ENCODE results near the gene TMEM178A. TPM values are rescaled to one million over a fixed set of nuclear protein-coding genes. Genes with fewer than 3 reads are reported as not detected.

The TMEM178A gene
- total and polyA plus RNA-seq, 4 donors = 13.6 to 55.8 (median 36.2) TPM

GRCh38 chr2:39667886-39668276 lies 2.2 kb downstream of the TMEM178A start:
- Histone ChIP-seq H3K27ac (ENCODE audit: low read depth, low read length) (no peak overlapping the region), H3K27me3 (ENCODE audit: control insufficient read depth, insufficient read depth, low read length) (peaks cover 2% of the 10 kb centered on the region), H3K4me3 (ENCODE audit: low read depth, low read length) (no peak overlapping the region), H3K36me3 (ENCODE audit: control insufficient read depth, insufficient read depth, low read length) (no peaks in the 10 kb centered on the region), H3K9me3 (ENCODE audit: control insufficient read depth, insufficient read depth, low read length) (no peaks in the 10 kb centered on the region), H3K4me1 (ENCODE audit: control insufficient read depth, insufficient read depth, low read length) (peaks cover 7% of the 10 kb centered on the region)
- peak in 1 of 6 donors; percentile 49 for DNase-seq (ENCODE audit: low read depth in 4 of 6, low spot score in 6 of 6)

- H3K4me3 ChIP-seq (ENCODE audit: low read depth, low read length) = no peak overlapping the region
- H3K27me3 ChIP-seq (ENCODE audit: control insufficient read depth, insufficient read depth, low read length) = peaks cover 2% of the 10 kb centered on the region
- H3K9me3 ChIP-seq (ENCODE audit: control insufficient read depth, insufficient read depth, low read length) = no peaks in the 10 kb centered on the region
- peak in 1 of 6 donors; percentile 65 for DNase-seq (ENCODE audit: low read depth in 4 of 6, low spot score in 6 of 6)
- no CpG with 5 or more reads among the region's 1 CpG for WGBS (ENCODE audit: insufficient coverage)
- H3K4me1 ChIP-seq (ENCODE audit: control insufficient read depth, insufficient read depth, low read length) = peaks cover 7% of the 10 kb centered on the region
- H3K27ac ChIP-seq (ENCODE audit: low read depth, low read length) = no peak overlapping the region
- no peaks in the 10 kb centered on the region for H3K36me3 ChIP-seq (ENCODE audit: control insufficient read depth, insufficient read depth, low read length)
These were observed 2.9 kb downstream of the TMEM178A start for GRCh38 chr2:39668576-39669080.

DNA sequence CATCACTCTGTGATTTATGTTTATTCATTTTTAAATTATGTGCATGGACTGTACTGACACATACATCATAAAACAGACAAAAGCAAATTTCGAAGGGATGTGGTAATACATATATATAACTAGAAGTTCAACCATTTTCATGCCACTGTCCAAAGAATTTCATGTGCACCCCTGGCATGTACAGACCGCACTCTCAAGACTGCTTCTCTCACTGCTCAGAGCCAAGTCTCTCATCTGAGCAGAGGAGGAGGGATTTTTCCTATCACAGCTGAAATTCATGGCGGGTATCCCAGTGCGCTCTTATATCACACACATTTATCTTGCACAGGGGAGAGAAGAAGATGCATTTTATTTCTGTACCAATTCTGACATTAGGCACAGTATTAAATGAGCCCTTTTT lies 5.9 kb downstream of the TMEM178A start:
- no peaks in the 10 kb centered on the region for H3K36me3 ChIP-seq (ENCODE audit: control insufficient read depth, insufficient read depth, low read length)
- no peak overlapping the region for H3K4me3 ChIP-seq (ENCODE audit: low read depth, low read length)
- peak in 1 of 6 donors; percentile 65 for DNase-seq (ENCODE audit: low read depth in 4 of 6, low spot score in 6 of 6)
- WGBS (ENCODE audit: insufficient coverage) = no CpG with 5 or more reads among the region's 4 CpGs
- no peaks in the 10 kb centered on the region for H3K9me3 ChIP-seq (ENCODE audit: control insufficient read depth, insufficient read depth, low read length)
- H3K27me3 ChIP-seq (ENCODE audit: control insufficient read depth, insufficient read depth, low read length) = peaks cover under 1% of the 10 kb centered on the region
- H3K4me1 ChIP-seq (ENCODE audit: control insufficient read depth, insufficient read depth, low read length) = peaks cover 4% of the 10 kb centered on the region
- no peak overlapping the region for H3K27ac ChIP-seq (ENCODE audit: low read depth, low read length)

DNA sequence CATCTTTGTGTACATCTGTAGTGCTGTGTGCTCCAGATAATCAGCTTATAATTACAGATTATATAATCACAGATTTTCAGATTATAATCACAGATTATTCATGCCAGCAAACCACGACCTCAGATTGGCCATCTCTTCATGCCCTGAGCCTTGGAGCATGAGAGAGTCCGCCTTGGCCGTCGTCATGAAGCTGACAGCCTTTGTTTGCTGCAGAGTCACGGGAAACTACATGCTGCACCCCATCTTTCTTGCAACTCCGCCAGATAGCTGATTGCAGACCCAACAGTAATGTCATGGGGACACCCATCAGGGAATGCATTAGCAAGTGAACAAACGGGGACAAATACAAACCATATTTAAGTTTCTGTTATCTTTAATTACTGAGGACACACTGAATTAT lies 7.3 kb downstream of the TMEM178A start:
- H3K27ac ChIP-seq (ENCODE audit: low read depth, low read length) = no peak overlapping the region

GRCh38 chr2:39676342-39676741 lies 10.6 kb downstream of the TMEM178A start:
- Histone ChIP-seq H3K4me1 (ENCODE audit: control insufficient read depth, insufficient read depth, low read length) (no peaks in the 10 kb centered on the region), H3K36me3 (ENCODE audit: control insufficient read depth, insufficient read depth, low read length) (no peaks in the 10 kb centered on the region), H3K9me3 (ENCODE audit: control insufficient read depth, insufficient read depth, low read length) (peaks cover 2% of the 10 kb centered on the region), H3K4me3 (ENCODE audit: low read depth, low read length) (no peak overlapping the region), H3K27ac (ENCODE audit: low read depth, low read length) (no peak overlapping the region), H3K27me3 (ENCODE audit: control insufficient read depth, insufficient read depth, low read length) (no peaks in the 10 kb centered on the region)
- WGBS (ENCODE audit: insufficient coverage) = 100% methylated on average over 4 of the region's 7 CpGs
- DNase-seq (ENCODE audit: low read depth in 4 of 6, low spot score in 6 of 6) = no peak

More for the DNA sequence above, 7.3 kb downstream of the TMEM178A start:
- no peak for DNase-seq (ENCODE audit: low read depth in 4 of 6, low spot score in 6 of 6)
- Histone ChIP-seq H3K27me3 (ENCODE audit: control insufficient read depth, insufficient read depth, low read length) (no peaks in the 10 kb centered on the region), H3K4me1 (ENCODE audit: control insufficient read depth, insufficient read depth, low read length) (no peaks in the 10 kb centered on the region), H3K36me3 (ENCODE audit: control insufficient read depth, insufficient read depth, low read length) (no peaks in the 10 kb centered on the region), H3K4me3 (ENCODE audit: low read depth, low read length) (no peak overlapping the region), H3K9me3 (ENCODE audit: control insufficient read depth, insufficient read depth, low read length) (peaks cover under 1% of the 10 kb centered on the region)
- 71% methylated on average over 6 of the region's 7 CpGs for whole genome bisulfite sequencing (ENCODE audit: insufficient coverage)

- WGBS (ENCODE audit: insufficient coverage) = no CpG with 5 or more reads among the region's 2 CpGs
- no peak for DNase-seq (ENCODE audit: low read depth in 4 of 6, low spot score in 6 of 6)
- peaks cover 2% of the 10 kb centered on the region for H3K9me3 ChIP-seq (ENCODE audit: control insufficient read depth, insufficient read depth, low read length)
- no peak overlapping the region for H3K27ac ChIP-seq (ENCODE audit: low read depth, low read length)
- no peaks in the 10 kb centered on the region for H3K27me3 ChIP-seq (ENCODE audit: control insufficient read depth, insufficient read depth, low read length)
- H3K4me3 ChIP-seq (ENCODE audit: low read depth, low read length) = no peak overlapping the region
- no peaks in the 10 kb centered on the region for H3K36me3 ChIP-seq (ENCODE audit: control insufficient read depth, insufficient read depth, low read length)
- no peaks in the 10 kb centered on the region for H3K4me1 ChIP-seq (ENCODE audit: control insufficient read depth, insufficient read depth, low read length)
These were observed 12.5 kb downstream of the TMEM178A start for GRCh38 chr2:39678170-39678569.

- H3K27ac ChIP-seq (ENCODE audit: low read depth, low read length) = no peak overlapping the region
- no peak overlapping the region for H3K4me3 ChIP-seq (ENCODE audit: low read depth, low read length)
- 79% methylated on average over 2 of the region's 3 CpGs for WGBS (ENCODE audit: insufficient coverage)
- H3K36me3 ChIP-seq (ENCODE audit: control insufficient read depth, insufficient read depth, low read length) = no peaks in the 10 kb centered on the region
- no peak for DNase-seq (ENCODE audit: low read depth in 4 of 6, low spot score in 6 of 6)
- H3K9me3 ChIP-seq (ENCODE audit: control insufficient read depth, insufficient read depth, low read length) = peaks cover 2% of the 10 kb centered on the region
- no peaks in the 10 kb centered on the region for H3K27me3 ChIP-seq (ENCODE audit: control insufficient read depth, insufficient read depth, low read length)
- H3K4me1 ChIP-seq (ENCODE audit: control insufficient read depth, insufficient read depth, low read length) = no peaks in the 10 kb centered on the region
These were observed 14.1 kb downstream of the TMEM178A start for GRCh38 chr2:39679805-39680204.

GRCh38 chr2:39682066-39682692 lies 16.5 kb downstream of the TMEM178A start:
- Histone ChIP-seq H3K4me1 (ENCODE audit: control insufficient read depth, insufficient read depth, low read length) (peaks cover 3% of the 10 kb centered on the region), H3K9me3 (ENCODE audit: control insufficient read depth, insufficient read depth, low read length) (peaks cover 2% of the 10 kb centered on the region), H3K4me3 (ENCODE audit: low read depth, low read length) (no peak overlapping the region), H3K27me3 (ENCODE audit: control insufficient read depth, insufficient read depth, low read length) (no peaks in the 10 kb centered on the region), H3K27ac (ENCODE audit: low read depth, low read length) (no peak overlapping the region), H3K36me3 (ENCODE audit: control insufficient read depth, insufficient read depth, low read length) (no peaks in the 10 kb centered on the region)
- 100% methylated on average over 1 of the region's 2 CpGs for WGBS (ENCODE audit: insufficient coverage)
- DNase-seq (ENCODE audit: low read depth in 4 of 6, low spot score in 6 of 6) = no peak

- no peaks in the 10 kb centered on the region for H3K36me3 ChIP-seq (ENCODE audit: control insufficient read depth, insufficient read depth, low read length)
- H3K4me3 ChIP-seq (ENCODE audit: low read depth, low read length) = no peak overlapping the region
- H3K27me3 ChIP-seq (ENCODE audit: control insufficient read depth, insufficient read depth, low read length) = no peaks in the 10 kb centered on the region
- peaks cover under 1% of the 10 kb centered on the region for H3K9me3 ChIP-seq (ENCODE audit: control insufficient read depth, insufficient read depth, low read length)
- no peak for DNase-seq (ENCODE audit: low read depth in 4 of 6, low spot score in 6 of 6)
- 90% methylated on average over 3 of the region's 9 CpGs for WGBS (ENCODE audit: insufficient coverage)
- no peak overlapping the region for H3K27ac ChIP-seq (ENCODE audit: low read depth, low read length)
- H3K4me1 ChIP-seq (ENCODE audit: control insufficient read depth, insufficient read depth, low read length) = peaks cover 3% of the 10 kb centered on the region
These were observed 17.4 kb downstream of the TMEM178A start for GRCh38 chr2:39683022-39683699.

DNA sequence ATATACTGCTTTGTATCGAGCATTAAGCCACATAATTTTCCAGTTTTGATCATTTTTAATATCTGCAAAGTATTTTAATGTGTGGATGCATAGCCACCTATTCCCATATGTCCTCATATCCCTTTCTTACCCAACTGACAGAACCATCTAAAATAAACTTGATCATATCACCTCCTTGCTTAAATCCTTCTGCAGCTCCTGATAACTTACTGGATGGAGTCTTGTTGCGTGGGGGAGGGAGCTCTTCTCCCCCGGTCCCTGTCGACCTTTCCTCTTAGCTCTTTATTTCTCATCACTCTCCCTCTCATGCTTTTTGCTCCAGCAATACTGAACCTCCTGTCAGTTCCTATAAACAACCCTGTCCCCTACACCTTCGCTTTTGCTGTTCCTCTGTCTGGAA lies 18.7 kb downstream of the TMEM178A start:
- Histone ChIP-seq H3K4me3 (ENCODE audit: low read depth, low read length) (no peak overlapping the region), H3K36me3 (ENCODE audit: control insufficient read depth, insufficient read depth, low read length) (no peaks in the 10 kb centered on the region), H3K27ac (ENCODE audit: low read depth, low read length) (no peak overlapping the region), H3K9me3 (ENCODE audit: control insufficient read depth, insufficient read depth, low read length) (no peaks in the 10 kb centered on the region), H3K4me1 (ENCODE audit: control insufficient read depth, insufficient read depth, low read length) (peaks cover 3% of the 10 kb centered on the region), H3K27me3 (ENCODE audit: control insufficient read depth, insufficient read depth, low read length) (no peaks in the 10 kb centered on the region)
- WGBS (ENCODE audit: insufficient coverage) = 93% methylated on average over 4 of the region's 5 CpGs
- no peak for DNase-seq (ENCODE audit: low read depth in 4 of 6, low spot score in 6 of 6)
